NOMO-1 treated with DMSO at 0.1 percent for 48 hours (cell line): ENCODE data around the gene SSTR5.

Experiments
- DNase-seq: peaks from one replicate; lab custom pipeline; 2025; ENCODE audit not compliant: unreplicated experiment; lab: John Stamatoyannopoulos, UW

Gene SSTR5

GRCh38 chr16:1102333-1102700, 29.8 kb downstream of the SSTR5 start:
- DNase-seq: no peak

- DNase-seq: no peak
Measured at GRCh38 chr16:1102921-1103635, 30.5 kb downstream of the SSTR5 start.

GRCh38 chr16:1103636-1103980, 31.1 kb downstream of the SSTR5 start:
- no peak for DNase-seq

GRCh38 chr16:1105888-1106620, 33.5 kb downstream of the SSTR5 start:
- no peak for DNase-seq

- no peak for DNase-seq
Measured at GRCh38 chr16:1106659-1107058, 34.1 kb downstream of the SSTR5 start.

GRCh38 chr16:1107141-1107540, 34.6 kb downstream of the SSTR5 start:
- DNase-seq: no peak

GRCh38 chr16:1107731-1108130, 35.2 kb downstream of the SSTR5 start:
- DNase-seq: no peak

GRCh38 chr16:1108299-1109252, 36.0 kb downstream of the SSTR5 start:
- DNase-seq: no peak

GRCh38 chr16:1109648-1110047, 37.1 kb downstream of the SSTR5 start:
- DNase-seq: no peak

- no peak for DNase-seq
Measured at GRCh38 chr16:1112506-1113184, 40.1 kb downstream of the SSTR5 start.

GRCh38 chr16:1113489-1113888, 40.9 kb downstream of the SSTR5 start:
- no peak for DNase-seq

- no peak for DNase-seq
Measured at GRCh38 chr16:1113889-1114526, 41.5 kb downstream of the SSTR5 start.

- no peak for DNase-seq
Measured at GRCh38 chr16:1116693-1117077, 44.1 kb downstream of the SSTR5 start.

- DNase-seq: no peak
Measured at GRCh38 chr16:1117176-1117900, 44.8 kb downstream of the SSTR5 start.

GRCh38 chr16:1117926-1118325, 45.4 kb downstream of the SSTR5 start:
- no peak for DNase-seq

GRCh38 chr16:1119129-1119528, 46.6 kb downstream of the SSTR5 start:
- no peak for DNase-seq

GRCh38 chr16:1119766-1120576, 47.4 kb downstream of the SSTR5 start:
- no peak for DNase-seq

GRCh38 chr16:1120577-1120941, 48.0 kb downstream of the SSTR5 start:
- DNase-seq: no peak

GRCh38 chr16:1121009-1121408, 48.5 kb downstream of the SSTR5 start:
- no peak for DNase-seq
